H54 (cell line): ENCODE data around the gene ASB6.

Experiments
- DNase-seq: peaks from one replicate; pipeline ENCODE4 v3.0.0; 2011; ENCODE audit warnings: low spot score, mixed read lengths; ENCODE audit not compliant: insufficient read length
- FAIRE-seq: peaks from 3 replicates; lab custom pipeline; 2011; peaks lifted over from hg19 to GRCh38; lab: Jason Lieb, UNC
- POLR2A ChIP-seq: IDR thresholded peaks from 2 replicates; pipeline ENCODE4 v1.6.1; 2011; ENCODE audit warnings: low read depth, mild to moderate bottlenecking, low read length

ASB6 gene

DNA sequence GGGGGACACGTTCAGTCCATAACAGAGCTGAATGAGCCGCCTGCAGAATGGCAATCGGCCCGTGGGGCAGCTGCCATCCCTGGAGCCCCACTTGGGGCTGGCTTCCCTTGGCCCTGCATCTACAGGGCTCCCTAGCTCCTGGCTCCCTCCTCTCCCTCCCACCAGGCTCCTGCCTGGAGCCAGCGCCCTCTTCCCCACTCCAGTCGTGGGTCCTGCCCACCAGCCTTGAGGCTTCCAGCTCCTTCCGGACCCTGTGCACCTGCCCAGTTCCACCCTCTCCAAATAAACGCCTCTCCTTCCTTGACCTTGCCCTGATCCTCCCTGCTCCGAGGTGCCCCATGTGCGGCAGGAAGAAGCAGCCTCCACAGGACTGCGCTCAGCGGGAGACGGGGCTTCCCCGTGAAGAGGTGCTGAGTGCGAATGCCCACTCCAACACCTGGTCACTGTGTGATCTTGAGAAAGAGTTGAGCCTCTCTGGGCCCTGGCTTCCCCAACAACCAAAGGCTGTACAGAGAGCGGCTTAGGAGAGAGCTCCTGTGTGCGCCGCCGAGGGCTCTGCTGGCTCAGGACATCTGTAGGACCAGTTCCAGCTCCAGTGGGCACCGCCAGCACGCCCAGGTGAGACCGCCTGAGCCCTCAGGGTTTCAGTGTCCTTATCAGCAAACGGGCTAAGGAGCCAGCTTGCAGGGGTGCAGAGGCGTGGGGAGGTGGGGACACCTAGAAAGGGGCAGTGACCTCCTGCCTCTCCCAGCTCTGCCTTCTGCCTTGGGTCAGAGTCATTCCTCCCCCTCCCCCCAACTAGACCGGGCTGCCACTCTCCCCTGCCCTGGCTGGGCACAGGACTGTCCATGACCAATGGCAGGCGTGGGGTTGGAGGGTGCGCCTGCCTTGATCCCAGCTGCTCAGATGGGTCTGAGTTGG, 33.1 kb downstream of the ASB6 start:
- no peak for DNase-seq
- no peak for FAIRE-seq
- no peak for TF ChIP-seq POLR2A

DNA sequence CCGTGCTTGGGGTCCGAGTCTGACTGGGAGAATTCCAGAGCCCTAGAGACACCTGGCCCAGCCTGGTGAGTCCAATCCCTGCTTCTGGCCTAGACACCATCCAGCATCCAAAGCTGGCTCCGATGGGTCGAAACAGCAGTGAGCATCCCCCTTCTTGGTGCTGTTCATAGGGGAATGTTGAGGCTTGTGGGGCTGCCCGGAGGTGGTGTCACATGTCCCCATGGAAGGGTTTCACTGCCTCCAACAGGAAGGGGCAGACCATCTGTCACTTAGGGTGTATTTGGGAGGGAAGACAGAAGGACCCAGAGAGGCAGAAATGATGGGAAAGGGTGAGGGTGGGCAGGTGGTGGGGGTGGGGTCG, 34.9 kb downstream of the ASB6 start:
- no peak for FAIRE-seq
- DNase-seq, result no peak
- no peak for TF ChIP-seq POLR2A

DNA sequence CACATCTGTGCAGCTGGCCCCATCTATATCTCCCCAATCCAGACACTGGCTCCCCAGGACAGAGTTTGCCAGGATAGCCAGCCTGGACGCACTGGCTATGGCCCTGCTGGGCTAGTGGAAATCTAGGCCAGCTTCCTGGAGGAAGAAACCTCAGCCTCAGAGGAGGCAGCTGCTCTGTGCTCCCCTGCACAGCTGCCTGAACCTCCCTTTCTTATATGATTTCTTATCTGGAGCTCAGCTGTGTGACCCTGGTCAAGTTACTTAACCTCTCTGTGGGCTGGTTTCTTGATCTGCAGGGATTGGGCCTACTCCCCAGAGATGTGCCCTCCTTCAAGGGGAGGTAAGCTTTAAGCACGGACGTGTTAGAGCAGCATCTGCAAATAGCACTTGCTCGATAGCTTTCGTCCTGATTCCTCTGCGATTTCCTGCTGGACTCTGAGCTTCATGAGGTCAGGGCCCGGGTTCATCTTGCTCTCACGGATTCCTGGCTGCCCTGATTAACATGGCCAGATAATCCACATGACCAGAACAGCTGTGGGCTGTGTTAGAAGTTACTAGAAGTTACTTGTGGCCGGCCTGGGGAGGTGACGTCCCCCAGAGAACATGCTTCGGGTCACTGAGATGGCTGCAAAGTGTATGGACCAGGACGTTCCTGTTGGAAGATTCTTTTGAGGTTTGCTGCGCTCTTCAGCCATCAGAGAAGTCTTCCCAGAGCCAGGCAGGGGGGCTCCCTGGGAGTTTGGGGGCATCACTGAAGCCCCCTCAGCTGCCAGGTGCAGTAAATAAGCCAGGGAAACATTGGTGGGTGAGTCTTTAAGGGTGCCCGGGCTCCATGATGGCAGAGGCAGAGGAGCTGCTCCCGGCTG, 35.6 kb downstream of the ASB6 start:
- TF ChIP-seq POLR2A, result no peak
- DNase-seq (no peak), FAIRE-seq (no peak)

DNA sequence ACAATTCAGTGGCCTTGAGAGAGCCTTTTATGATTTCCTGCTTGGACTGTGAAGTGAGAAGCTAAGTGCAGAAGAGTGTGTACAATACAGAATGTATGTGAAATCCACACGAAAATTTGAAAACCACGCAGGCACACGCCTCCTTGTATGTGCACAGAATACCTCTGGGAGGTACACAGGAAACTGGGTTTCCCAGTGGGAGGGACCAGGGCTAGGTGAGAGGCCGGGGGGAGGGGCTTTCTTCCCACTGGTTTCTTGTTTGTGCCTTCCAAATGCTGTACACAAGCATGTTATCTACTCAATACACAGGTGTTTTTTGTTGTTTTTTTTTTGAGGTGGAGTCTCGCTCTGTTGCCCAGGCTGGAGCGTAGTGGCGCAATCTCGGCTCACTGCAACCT, 37.2 kb downstream of the ASB6 start:
- no peak for TF ChIP-seq POLR2A
- FAIRE-seq, result no peak
- DNase-seq, result no peak

DNA sequence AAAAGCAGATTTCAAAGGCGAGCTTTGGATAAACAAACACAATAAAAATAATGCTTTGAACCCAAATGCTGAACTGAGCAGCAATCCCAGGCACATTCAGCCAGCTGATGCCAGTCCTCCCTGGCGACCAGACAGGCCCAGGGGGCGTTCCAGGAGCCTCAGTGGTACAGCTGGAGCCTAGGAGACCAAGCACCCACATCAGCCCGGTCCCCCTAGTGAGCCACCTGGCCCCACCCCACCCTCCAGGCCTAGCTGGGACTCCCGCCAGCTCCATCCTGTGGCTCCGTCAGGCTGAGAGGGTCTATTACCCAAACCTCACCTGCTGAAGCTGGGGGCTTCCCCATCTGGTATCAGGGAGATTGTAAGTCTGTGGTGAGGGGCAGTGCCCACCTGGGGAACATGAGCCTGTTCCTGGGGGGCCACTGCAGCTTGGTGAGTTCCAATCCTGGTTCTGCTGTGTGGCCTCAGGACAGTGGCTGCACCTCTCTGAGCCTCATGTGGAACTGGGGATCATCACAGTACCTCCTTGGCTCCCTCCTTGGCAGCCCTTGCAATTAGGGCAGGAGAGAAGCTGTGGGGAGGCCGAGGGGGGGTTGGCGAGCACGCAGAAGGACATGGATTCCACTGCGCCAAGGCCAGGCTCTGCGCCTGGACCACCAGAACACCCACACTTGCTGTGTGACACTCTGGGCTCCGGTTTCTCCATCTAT, 37.7 kb downstream of the ASB6 start:
- no peak for TF ChIP-seq POLR2A
- DNase-seq (no peak), FAIRE-seq (no peak)

DNA sequence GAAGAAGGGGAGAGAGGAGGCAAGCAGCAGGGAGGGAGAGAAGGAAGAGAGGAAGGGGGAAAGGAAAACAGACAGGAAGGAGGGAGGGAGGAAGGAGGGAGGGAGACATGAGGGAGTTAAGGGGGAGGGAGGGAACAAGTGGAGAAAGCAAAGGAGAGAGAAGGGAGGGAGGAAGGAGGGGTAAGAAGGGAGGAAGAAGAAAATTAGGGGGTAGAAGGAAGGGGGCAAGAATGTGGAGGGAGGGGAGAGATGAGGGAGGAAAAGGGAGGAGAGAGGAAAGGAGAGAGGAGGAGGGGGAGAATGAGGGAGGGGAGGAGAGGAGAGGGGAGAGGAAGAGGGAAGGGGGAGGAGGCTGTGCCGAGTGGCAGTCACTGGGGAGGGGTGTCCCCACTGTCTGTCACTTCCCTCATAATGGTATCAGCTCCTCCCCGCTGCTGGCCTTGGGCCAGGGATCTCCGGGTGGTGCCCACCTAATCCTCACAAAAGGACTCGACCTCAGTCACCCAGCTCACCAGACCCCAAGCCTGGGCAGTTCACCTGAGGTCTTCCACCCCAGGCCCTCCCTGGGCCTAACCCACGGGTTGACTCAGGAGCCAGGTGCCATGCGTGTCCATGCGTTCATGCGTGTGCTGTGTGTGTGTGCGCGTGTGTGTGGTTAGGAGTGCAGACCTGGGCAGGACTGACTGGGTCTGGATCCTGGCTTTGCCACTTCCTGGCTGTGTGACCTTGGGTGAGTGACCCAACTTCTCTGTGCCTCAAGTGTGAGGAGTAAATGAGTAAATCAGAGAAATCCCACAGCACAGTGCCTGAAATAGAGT, 39.1 kb downstream of the ASB6 start:
- DNase-seq, result no peak
- FAIRE-seq, result no peak
- no peak for TF ChIP-seq POLR2A

DNA sequence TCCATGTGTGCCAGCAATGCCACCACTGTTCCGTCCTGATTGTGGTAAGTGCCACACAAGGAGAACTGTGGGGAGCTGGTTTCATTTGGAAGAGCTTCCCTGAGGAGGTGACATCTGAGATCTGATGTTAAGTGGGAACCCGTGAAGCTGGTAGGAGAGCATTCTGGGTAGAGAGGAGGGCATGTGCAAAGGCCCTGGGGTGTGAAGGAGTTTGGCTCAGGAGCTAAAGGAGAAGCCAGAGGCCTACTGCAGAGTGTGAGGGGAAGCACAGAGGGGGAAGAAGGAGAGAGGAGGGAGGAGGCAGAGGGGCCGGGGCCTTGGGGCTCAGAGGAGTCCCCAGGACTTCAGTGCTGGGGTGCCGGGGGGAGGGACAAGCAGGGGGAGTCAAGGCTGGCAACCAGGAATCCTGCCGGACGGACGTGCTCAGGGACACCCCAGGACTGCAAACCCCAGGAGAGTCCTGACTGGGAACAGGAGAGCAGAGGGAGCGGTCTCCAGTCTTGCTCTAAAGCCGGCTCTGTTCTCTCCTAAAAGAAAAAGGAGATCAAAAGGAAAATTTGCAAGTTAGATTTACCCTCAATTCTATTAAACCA, 40.8 kb downstream of the ASB6 start:
- TF ChIP-seq POLR2A, result no peak
- FAIRE-seq, result no peak
- DNase-seq, result no peak

DNA sequence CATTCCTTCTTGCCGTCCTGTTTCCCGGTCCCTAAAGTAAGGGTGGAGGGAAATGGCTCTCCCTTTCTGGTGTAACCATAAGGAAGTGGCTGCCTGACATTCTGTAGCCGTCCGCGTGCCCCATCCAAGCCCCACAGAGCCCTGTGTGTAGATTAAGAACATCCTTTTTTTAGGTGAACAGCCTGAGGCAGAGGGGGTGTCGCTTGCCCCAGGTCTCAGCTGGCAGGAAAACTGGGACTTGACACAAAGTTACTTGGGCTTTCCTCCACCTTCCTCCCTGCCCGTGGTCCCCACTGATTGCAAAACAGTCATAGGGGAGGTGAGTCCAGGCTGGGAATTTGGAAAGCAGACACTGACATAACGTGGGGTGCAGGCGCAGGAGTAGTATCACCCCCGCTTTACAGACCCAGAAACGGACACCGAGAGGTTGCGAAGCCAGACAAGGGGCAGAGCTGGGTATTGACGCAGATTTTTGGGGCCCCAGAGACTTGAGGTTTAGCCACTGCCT, 43.8 kb downstream of the ASB6 start:
- no peak for TF ChIP-seq POLR2A
- FAIRE-seq, result no peak
- DNase-seq, result no peak

DNA sequence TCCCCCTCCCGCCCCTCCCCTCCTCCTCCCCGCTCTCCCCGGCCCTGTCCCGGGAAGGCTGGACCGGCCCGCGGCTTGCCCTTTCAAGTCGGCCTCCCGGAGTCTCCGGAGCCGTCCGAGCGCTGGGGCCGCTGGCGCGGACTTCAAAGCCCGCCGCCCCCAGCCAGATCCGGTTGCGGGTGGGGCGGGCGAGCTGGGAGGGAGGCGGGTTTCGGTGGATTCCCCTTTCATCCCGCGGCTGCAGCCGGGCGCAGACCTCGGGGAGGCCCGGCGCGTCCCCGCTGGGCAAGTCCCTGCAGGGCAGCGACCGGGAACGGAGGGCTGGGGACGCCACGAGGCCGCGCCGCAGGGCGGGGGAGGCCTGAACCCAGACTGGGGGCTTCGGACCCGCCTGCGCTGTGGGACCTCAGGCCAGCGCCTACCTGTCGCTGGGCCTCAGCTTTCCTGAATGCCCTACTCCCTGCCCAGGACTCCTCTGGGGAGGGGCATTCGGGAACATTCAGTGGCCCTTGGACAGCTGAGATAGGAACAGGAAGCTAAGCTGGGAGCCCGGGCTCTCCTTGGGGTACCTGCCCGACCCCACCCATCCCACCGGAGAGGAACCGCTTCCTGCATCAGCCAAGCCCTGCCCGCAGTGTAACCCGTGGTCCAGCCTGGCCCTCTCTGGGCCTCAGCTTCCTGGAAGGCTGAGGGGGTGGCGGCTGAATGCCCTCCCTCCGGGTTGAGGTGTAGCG, 44.4 kb downstream of the ASB6 start:
- FAIRE-seq (no peak), DNase-seq (no peak)
- no peak for TF ChIP-seq POLR2A

DNA sequence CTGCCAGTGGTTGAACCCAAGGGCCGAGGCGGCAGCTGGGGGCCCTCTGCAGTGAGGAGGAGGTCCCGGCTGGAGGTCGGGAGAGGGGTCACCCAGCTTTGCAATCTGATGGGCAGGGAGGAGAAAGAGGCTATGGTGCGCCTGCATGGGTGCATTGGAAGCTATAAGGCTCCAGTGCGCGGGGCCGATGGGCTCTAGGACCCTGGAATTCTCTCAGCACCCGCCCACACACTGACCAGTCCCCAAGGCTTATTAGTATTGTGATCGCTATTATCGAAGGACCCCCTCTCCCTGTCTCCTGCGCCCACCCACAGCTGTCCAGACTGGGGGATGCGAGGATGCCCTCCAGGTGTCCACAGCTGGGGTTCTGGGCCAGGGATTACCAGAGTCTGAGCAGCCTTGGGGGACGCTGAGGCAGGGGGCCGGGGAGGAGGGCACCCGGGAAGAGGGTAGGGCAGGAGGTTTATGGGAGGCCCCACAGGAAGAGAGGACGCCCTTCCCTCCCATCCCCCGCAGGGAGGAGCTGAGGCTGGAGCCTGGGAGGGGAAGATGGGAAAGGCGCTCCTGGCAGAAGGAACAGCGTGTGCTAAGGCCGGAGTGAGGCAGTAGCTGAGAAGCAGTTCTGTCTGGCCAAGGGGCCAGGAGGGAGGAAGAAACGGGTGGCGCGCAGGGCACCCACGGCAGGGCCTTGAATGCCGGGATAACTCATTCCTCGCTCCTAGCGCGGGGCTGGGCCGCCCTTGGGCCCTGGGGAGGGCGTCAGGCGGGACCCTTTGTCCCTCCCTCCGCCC, 45.2 kb downstream of the ASB6 start:
- no peak for TF ChIP-seq POLR2A
- FAIRE-seq (no peak), DNase-seq (no peak)

DNA sequence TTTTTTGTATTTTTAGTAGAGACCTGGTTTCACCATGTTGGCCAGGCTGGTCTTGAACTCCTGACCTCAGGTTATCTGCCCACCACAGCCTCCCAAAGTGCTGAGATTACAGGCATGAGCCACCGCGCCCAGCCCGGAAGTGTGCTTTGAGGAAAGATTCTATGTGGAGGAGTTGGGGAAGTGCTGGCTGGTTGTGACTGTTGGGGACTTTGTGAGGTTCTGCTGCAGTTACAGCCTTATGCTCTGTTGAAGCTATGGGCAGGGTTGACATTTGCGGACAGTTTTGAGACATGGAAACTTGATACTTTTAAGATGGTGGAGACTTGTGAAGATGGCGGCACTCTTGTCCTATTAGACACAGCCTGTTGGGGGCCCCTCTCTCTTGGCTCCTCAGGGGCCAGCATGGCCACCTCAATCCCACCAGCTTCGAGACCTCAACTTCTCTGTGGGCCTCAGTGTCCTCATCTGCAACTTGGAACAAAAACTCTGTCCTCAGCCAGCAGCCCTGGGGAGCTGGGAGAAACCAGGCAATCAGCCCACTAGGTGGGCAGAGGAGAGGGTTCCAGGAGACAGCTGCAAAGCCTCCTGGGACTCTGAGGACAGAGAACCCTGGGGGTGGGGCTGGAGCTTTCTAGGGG, 45.9 kb downstream of the ASB6 start:
- no peak for FAIRE-seq
- no peak for TF ChIP-seq POLR2A
- no peak for DNase-seq
